Stimulated activated CD4-positive, alpha-beta T cell treated with anti-CD3 and anti-CD28 coated beads, Interleukin-1b, Interleukin-23, amount 100 ng/mL, for 4 hours (primary cell): ENCODE results near the gene LAMB1.
"Not testable (repeated sequence)": the region's sequence is repeated elsewhere in the genome, so short reads cannot be mapped to it uniquely, and the experiment has no call there.

Experiments
- DNase-seq, 2 donors: peaks; one replicate each; pipeline ENCODE4 v3.0.0-alpha.2; 2020; ENCODE audit warnings: low read depth in 2 of 2

LAMB1 gene

GRCh38 chr7:107971613-107972012 lies 31.3 kb downstream of the LAMB1 start:
- DNase-seq: no peak

- no peak for DNase-seq
Measured at GRCh38 chr7:107971100-107971499, 31.9 kb downstream of the LAMB1 start.

GRCh38 chr7:107969856-107970255 lies 33.1 kb downstream of the LAMB1 start:
- no peak for DNase-seq

- no peak for DNase-seq
Measured at GRCh38 chr7:107968449-107968848, 34.5 kb downstream of the LAMB1 start.

- DNase-seq: no peak
Measured at GRCh38 chr7:107967420-107967819, 35.5 kb downstream of the LAMB1 start.

- DNase-seq: no peak
Measured at GRCh38 chr7:107966711-107967110, 36.2 kb downstream of the LAMB1 start.

GRCh38 chr7:107964510-107964909 lies 38.5 kb downstream of the LAMB1 start:
- no peak for DNase-seq

- no peak for DNase-seq
Measured at GRCh38 chr7:107962817-107963216, 40.1 kb downstream of the LAMB1 start.

- DNase-seq: no peak
Measured at GRCh38 chr7:107961405-107961804, 41.6 kb downstream of the LAMB1 start.

GRCh38 chr7:107960272-107960671 lies 42.7 kb downstream of the LAMB1 start:
- DNase-seq: no peak

- no peak for DNase-seq
Measured at GRCh38 chr7:107959527-107959898, 43.4 kb downstream of the LAMB1 start.

GRCh38 chr7:107958764-107959526 lies 44.0 kb downstream of the LAMB1 start:
- no peak for DNase-seq

GRCh38 chr7:107957436-107957835 lies 45.5 kb downstream of the LAMB1 start:
- no peak for DNase-seq

- not testable (repeated sequence) for DNase-seq
Measured at GRCh38 chr7:107956950-107957349, 46.0 kb downstream of the LAMB1 start.

- DNase-seq: no peak
Measured at GRCh38 chr7:107955394-107955793, 47.6 kb downstream of the LAMB1 start.

- no peak for DNase-seq
Measured at GRCh38 chr7:107953924-107954303, 49.0 kb downstream of the LAMB1 start.

GRCh38 chr7:107953265-107953923 lies 49.6 kb downstream of the LAMB1 start:
- DNase-seq: no peak

GRCh38 chr7:107951896-107952295 lies 51.1 kb downstream of the LAMB1 start:
- DNase-seq: no peak

- DNase-seq: no peak
Measured at GRCh38 chr7:107951172-107951787, 51.7 kb downstream of the LAMB1 start.

- no peak for DNase-seq
Measured at GRCh38 chr7:107949443-107949935, 53.5 kb downstream of the LAMB1 start.

- DNase-seq: no peak
Measured at GRCh38 chr7:107948645-107949442, 54.1 kb downstream of the LAMB1 start.

GRCh38 chr7:107946881-107947280 lies 56.1 kb downstream of the LAMB1 start:
- DNase-seq: no peak
